Measurements from ENCODE around the gene DTX2. TPM values are rescaled to one million over a fixed set of nuclear protein-coding genes. Genes with fewer than 3 reads are reported as not detected.

Gene DTX2
- total RNA-seq, 4 donors from 2014 or later = 15.4 to 28.6 (median 24.8) TPM

GRCh38 chr7:76428149-76428823 is 33.2 kb upstream of the DTX2 start:
- Histone ChIP-seq H3K9me3 (no peaks in the 10 kb centered on the region), H3K27ac (no peak overlapping the region), H3K27me3 (peaks cover 21% of the 10 kb centered on the region), H3K4me3 (no peak overlapping the region), H3K36me3 (no peaks in the 10 kb centered on the region), H3K4me1 (no peaks in the 10 kb centered on the region)
- no peak for ATAC-seq
- WGBS, 2 donors (ENCODE audit: low coverage in 1 of 2) = 81 to 85% methylated on average over 12 of the region's 13 CpGs
- TF ChIP-seq EP300 (IDR thresholded peaks at IDR 0.05) (no peak), CTCF (IDR thresholded peaks at IDR 0.05) (no peak), POLR2AphosphoS5 (IDR thresholded peaks at IDR 0.05) (no peak), POLR2A (IDR thresholded peaks at IDR 0.05) (no peak)

GRCh38 chr7:76428868-76429805 is 32.4 kb upstream of the DTX2 start:
- H3K9me3 ChIP-seq = no peaks in the 10 kb centered on the region
- 83 to 100% methylated on average over 1 of the region's 18 CpGs for WGBS, 2 donors (ENCODE audit: low coverage in 1 of 2)
- H3K4me3 ChIP-seq = no peak overlapping the region
- ATAC-seq = no peak
- H3K27me3 ChIP-seq = peaks cover 13% of the 10 kb centered on the region
- H3K4me1 ChIP-seq = no peaks in the 10 kb centered on the region
- H3K36me3 ChIP-seq = no peaks in the 10 kb centered on the region
- TF ChIP-seq CTCF (IDR thresholded peaks at IDR 0.05) (no peak), POLR2A (IDR thresholded peaks at IDR 0.05) (no peak), EP300 (IDR thresholded peaks at IDR 0.05) (no peak), POLR2AphosphoS5 (IDR thresholded peaks at IDR 0.05) (no peak)
- H3K27ac ChIP-seq = no peak overlapping the region

GRCh38 chr7:76430211-76430610 is 31.3 kb upstream of the DTX2 start:
- Histone ChIP-seq H3K4me1 (no peaks in the 10 kb centered on the region), H3K27me3 (peaks cover 3% of the 10 kb centered on the region), H3K36me3 (no peaks in the 10 kb centered on the region), H3K9me3 (no peaks in the 10 kb centered on the region), H3K4me3 (no peak overlapping the region), H3K27ac (no peak overlapping the region)
- no peak for TF ChIP-seq POLR2AphosphoS5 (IDR thresholded peaks at IDR 0.05)
- no peak for TF ChIP-seq EP300 (IDR thresholded peaks at IDR 0.05)
- TF ChIP-seq POLR2A (IDR thresholded peaks at IDR 0.05) = no peak
- TF ChIP-seq CTCF (IDR thresholded peaks at IDR 0.05) = no peak
- no peak for ATAC-seq
- 87 to 90% methylated on average over 6 to 7 of the region's 9 CpGs for WGBS, 2 donors (ENCODE audit: low coverage in 1 of 2)

- Histone ChIP-seq H3K4me3 (no peak overlapping the region), H3K9me3 (no peaks in the 10 kb centered on the region), H3K36me3 (no peaks in the 10 kb centered on the region), H3K4me1 (no peaks in the 10 kb centered on the region), H3K27me3 (no peaks in the 10 kb centered on the region), H3K27ac (no peak overlapping the region)
- WGBS, 2 donors (ENCODE audit: low coverage in 1 of 2) = 80% methylated on average over 1 of the region's 3 CpGs; no CpG with 5 or more reads in 1 of the 2 donors
- TF ChIP-seq CTCF (IDR thresholded peaks at IDR 0.05) = no peak
- no peak for TF ChIP-seq POLR2A (IDR thresholded peaks at IDR 0.05)
- TF ChIP-seq EP300 (IDR thresholded peaks at IDR 0.05) = no peak
- no peak for TF ChIP-seq POLR2AphosphoS5 (IDR thresholded peaks at IDR 0.05)
- no peak for ATAC-seq
These were observed 30.7 kb upstream of the DTX2 start for GRCh38 chr7:76430836-76431235.

All from gastroesophageal sphincter (tissue), 4 donors.